HG03571 (cell line): ENCODE results near the gene ARHGAP26.
A peak's percentile ranks its signal among the peaks of the same experiment; 100 is the strongest.

Source experiments
- ATAC-seq: cut with Tn5 transposase; IDR thresholded peaks from one replicate; pipeline ENCODE4 v1.9.1; 2021; ENCODE audit not compliant: unreplicated experiment

ARHGAP26 gene

GRCh38 chr5:143168921-143169810 is 399.0 kb downstream of the ARHGAP26 start:
- ATAC-seq = no peak

- no peak for ATAC-seq
Observed at GRCh38 chr5:143170104-143170503, 399.9 kb downstream of the ARHGAP26 start.

GRCh38 chr5:143170977-143171376 is 400.8 kb downstream of the ARHGAP26 start:
- no peak for ATAC-seq

- ATAC-seq = no peak
Observed at GRCh38 chr5:143172739-143173138, 402.6 kb downstream of the ARHGAP26 start.

- ATAC-seq = no peak
Observed at GRCh38 chr5:143173139-143173889, 403.1 kb downstream of the ARHGAP26 start.

GRCh38 chr5:143174714-143175398 is 404.7 kb downstream of the ARHGAP26 start:
- peak; percentile 98 for ATAC-seq

- ATAC-seq = no peak
Observed at GRCh38 chr5:143176048-143176447, 405.9 kb downstream of the ARHGAP26 start.

GRCh38 chr5:143177263-143177983 is 407.2 kb downstream of the ARHGAP26 start:
- no peak for ATAC-seq

- ATAC-seq = no peak
Observed at GRCh38 chr5:143179126-143179740, 409.1 kb downstream of the ARHGAP26 start.

- no peak for ATAC-seq
Observed at GRCh38 chr5:143180751-143181150, 410.6 kb downstream of the ARHGAP26 start.

GRCh38 chr5:143181173-143181572 is 411.0 kb downstream of the ARHGAP26 start:
- ATAC-seq = no peak

- no peak for ATAC-seq
Observed at GRCh38 chr5:143182106-143182505, 411.9 kb downstream of the ARHGAP26 start.

GRCh38 chr5:143182901-143183820 is 413.0 kb downstream of the ARHGAP26 start:
- peak; percentile 58 for ATAC-seq

GRCh38 chr5:143183989-143184388 is 413.8 kb downstream of the ARHGAP26 start:
- ATAC-seq = no peak

GRCh38 chr5:143186623-143187022 is 416.4 kb downstream of the ARHGAP26 start:
- ATAC-seq = peak; percentile 31

- ATAC-seq = no peak
Observed at GRCh38 chr5:143187495-143187894, 417.3 kb downstream of the ARHGAP26 start.

GRCh38 chr5:143188083-143188482 is 417.9 kb downstream of the ARHGAP26 start:
- no peak for ATAC-seq

GRCh38 chr5:143188692-143189091 is 418.5 kb downstream of the ARHGAP26 start:
- ATAC-seq = no peak

GRCh38 chr5:143190260-143190810 is 420.2 kb downstream of the ARHGAP26 start:
- no peak for ATAC-seq
